ENCODE measurements around the gene RAB17. TPM values are rescaled to one million over a fixed set of nuclear protein-coding genes. Genes with fewer than 3 reads are reported as not detected.

The RAB17 gene
- total RNA-seq, 5 donors from 2014 or later (not counting 1 experiment from before 2014, with no cell fraction given), result 0.32 to 0.73 (median 0.62) TPM; not detected in 2

DNA sequence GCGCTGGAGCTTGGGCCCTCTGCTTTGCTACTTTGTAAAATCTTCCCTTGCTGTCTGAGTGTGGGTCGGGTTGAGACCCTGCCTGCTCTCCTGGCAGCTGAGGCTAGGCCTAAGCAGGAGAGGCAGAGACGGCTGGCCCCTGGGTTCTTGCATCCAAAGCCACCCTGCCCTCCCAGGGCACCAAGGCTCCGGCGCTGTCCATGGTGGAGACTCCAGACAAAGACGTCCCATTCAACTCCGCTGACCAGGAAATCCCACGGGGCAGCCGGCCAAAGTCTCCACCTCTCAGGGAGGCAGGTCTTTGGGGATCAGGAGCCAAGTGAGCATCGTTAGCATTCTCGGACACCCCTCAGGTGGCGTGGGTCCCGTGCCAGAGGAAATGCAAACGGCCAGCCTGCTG, 26.7 kb downstream of the RAB17 start:
- H3K27ac ChIP-seq (ENCODE audit: low read length), result no peak overlapping the region
- peaks cover 13 to 15% of the 10 kb centered on the region in 2 donors for H3K27me3 Mint-ChIP-seq
- H3K27me3 ChIP-seq (replicated peaks in 1 of 2; ENCODE audit: control insufficient read depth in 2 of 2, extremely low read depth in 1 of 2, insufficient read depth in 2 of 2, low read length in 1 of 2), result peaks cover 0 to 44% of the 10 kb centered on the region in 2 experiments
- no peaks in the 10 kb centered on the region for H3K9me3 Mint-ChIP-seq
- WGBS (ENCODE audit: insufficient coverage), result 44% methylated on average over 11 of the region's 14 CpGs
- H3K4me1 Mint-ChIP-seq, result no peaks in the 10 kb centered on the region
- H3K27ac Mint-ChIP-seq, result no peak overlapping the region
- DNase-seq (no peak), ATAC-seq (replicated peaks in 1 of 4) (no peak)
- ChIA-PET CTCF (no interaction called here), POLR2A (no interaction called here)
- no peaks in the 10 kb centered on the region for H3K36me3 Mint-ChIP-seq
- H3K4me3 Mint-ChIP-seq, result no peak overlapping the region
- H3K9me3 ChIP-seq, result no peaks in the 10 kb centered on the region
- no peaks in the 10 kb centered on the region for H3K36me3 ChIP-seq (ENCODE audit: control insufficient read depth in 2 of 2, extremely low read depth in 1 of 2, insufficient read depth in 1 of 2, low read length in 1 of 2)
- no peaks in the 10 kb centered on the region for H3K4me1 ChIP-seq (ENCODE audit: control insufficient read depth in 1 of 2, extremely low read depth in 1 of 2, insufficient read depth in 2 of 2, low read length in 2 of 2)
- no peak overlapping the region for H3K4me3 ChIP-seq (ENCODE audit: control insufficient read depth in 1 of 2, extremely low read depth in 1 of 2, low read length in 1 of 2)

DNA sequence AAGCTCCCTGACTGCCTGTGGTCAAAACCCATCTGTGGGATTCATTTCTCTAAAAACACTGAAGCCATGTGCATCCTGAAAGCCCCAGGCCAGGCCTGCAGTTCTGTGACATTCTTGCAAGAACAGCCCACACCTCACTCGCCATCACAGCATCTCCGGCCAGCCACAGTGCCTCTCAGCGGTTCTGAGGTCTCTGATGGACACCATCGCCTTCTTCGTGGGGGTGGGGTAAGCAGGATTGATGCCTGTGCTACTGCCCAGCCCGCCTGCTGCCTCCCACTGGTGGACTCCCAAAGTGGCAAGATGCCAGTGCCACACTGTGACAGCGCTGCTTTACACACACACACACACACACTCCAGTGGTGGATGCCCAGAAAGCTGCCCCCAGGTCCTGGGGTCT, 29.3 kb downstream of the RAB17 start:
- H3K27ac Mint-ChIP-seq, result no peak overlapping the region
- peaks cover 15 to 20% of the 10 kb centered on the region in 2 donors for H3K27me3 Mint-ChIP-seq
- 79% methylated on average over 3 of the region's 7 CpGs for WGBS (ENCODE audit: insufficient coverage)
- ATAC-seq (replicated peaks in 1 of 4) (no peak), DNase-seq (no peak)
- peaks cover 0 to 6% of the 10 kb centered on the region in 2 experiments for H3K4me1 ChIP-seq (ENCODE audit: control insufficient read depth in 1 of 2, extremely low read depth in 1 of 2, insufficient read depth in 2 of 2, low read length in 2 of 2)
- H3K9me3 Mint-ChIP-seq, result peaks cover 0 to 6% (median under 1%) of the 10 kb centered on the region in 3 donors
- ChIA-PET POLR2A (no interaction called here), CTCF (interaction anchor here in 1 of 2 donors (0.6 kb wide), 1 partner anchor 1037 kb away, joined by 6 read pairs; no protein-coding TSS in a partner anchor)
- no peaks in the 10 kb centered on the region for H3K36me3 ChIP-seq (ENCODE audit: control insufficient read depth in 2 of 2, extremely low read depth in 1 of 2, insufficient read depth in 1 of 2, low read length in 1 of 2)
- peaks cover 0 to 47% of the 10 kb centered on the region in 2 experiments for H3K27me3 ChIP-seq (replicated peaks in 1 of 2; ENCODE audit: control insufficient read depth in 2 of 2, extremely low read depth in 1 of 2, insufficient read depth in 2 of 2, low read length in 1 of 2)
- no peaks in the 10 kb centered on the region for H3K36me3 Mint-ChIP-seq
- H3K27ac ChIP-seq (ENCODE audit: low read length), result no peak overlapping the region
- H3K4me1 Mint-ChIP-seq, result peaks cover 0 to 12% (median 10%) of the 10 kb centered on the region in 3 donors
- H3K4me3 Mint-ChIP-seq, result no peak overlapping the region
- no peak overlapping the region for H3K4me3 ChIP-seq (ENCODE audit: control insufficient read depth in 1 of 2, extremely low read depth in 1 of 2, low read length in 1 of 2)
- H3K9me3 ChIP-seq, result no peaks in the 10 kb centered on the region

DNA sequence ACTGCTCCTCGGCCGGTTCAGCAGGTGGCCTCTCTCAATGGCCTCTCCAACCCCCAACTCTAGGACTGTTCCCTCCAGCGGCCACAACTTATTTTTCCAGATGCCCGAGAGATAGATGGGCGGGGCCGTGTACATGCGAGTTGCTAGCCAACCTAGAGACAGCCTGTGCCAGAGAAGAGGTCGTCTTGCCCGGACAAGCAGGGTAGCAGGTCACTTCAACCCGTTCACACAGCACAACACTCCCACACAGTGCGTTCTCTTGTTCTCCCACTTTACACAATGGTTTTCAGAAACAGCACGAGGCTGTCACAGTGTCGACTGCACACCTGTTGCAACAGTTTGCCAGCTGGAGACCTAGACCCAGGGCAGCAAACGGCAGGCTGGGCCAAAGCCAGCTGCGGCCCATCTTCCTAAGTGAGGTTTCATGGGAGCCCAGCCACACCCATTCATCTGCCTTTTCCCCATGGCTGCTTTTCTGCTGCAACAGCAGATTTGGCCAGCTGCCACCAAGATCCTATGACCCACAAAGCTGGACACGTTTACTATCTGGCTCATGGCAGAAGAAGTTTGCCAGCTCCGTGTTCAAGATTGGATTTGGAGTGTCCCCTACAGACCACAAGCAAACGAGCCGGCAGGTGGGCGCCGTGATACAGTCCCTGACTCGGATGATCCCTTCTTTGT, 31.4 kb downstream of the RAB17 start:
- H3K36me3 Mint-ChIP-seq, result no peaks in the 10 kb centered on the region
- no peak for ATAC-seq (replicated peaks in 1 of 4)
- ChIA-PET POLR2A (no interaction called here), CTCF (interaction anchor here in 1 of 2 donors (0.5 kb wide), 1 partner anchor 122 kb away, joined by 5 read pairs; no protein-coding TSS in a partner anchor)
- no peak for DNase-seq
- no peak overlapping the region for H3K27ac ChIP-seq (ENCODE audit: low read length)
- H3K27ac Mint-ChIP-seq, result no peak overlapping the region
- H3K27me3 Mint-ChIP-seq, result peaks cover 10 to 17% of the 10 kb centered on the region in 2 donors
- H3K4me1 ChIP-seq (ENCODE audit: control insufficient read depth in 1 of 2, extremely low read depth in 1 of 2, insufficient read depth in 2 of 2, low read length in 2 of 2), result peaks cover 0 to 6% of the 10 kb centered on the region in 2 experiments
- no peaks in the 10 kb centered on the region for H3K9me3 ChIP-seq
- no peak overlapping the region for H3K4me3 Mint-ChIP-seq
- H3K36me3 ChIP-seq (ENCODE audit: control insufficient read depth in 2 of 2, extremely low read depth in 1 of 2, insufficient read depth in 1 of 2, low read length in 1 of 2), result no peaks in the 10 kb centered on the region
- WGBS (ENCODE audit: insufficient coverage), result 84% methylated on average over 21 of the region's 22 CpGs
- H3K4me1 Mint-ChIP-seq, result peaks cover 0 to 12% (median 10%) of the 10 kb centered on the region in 3 donors
- H3K4me3 ChIP-seq (ENCODE audit: control insufficient read depth in 1 of 2, extremely low read depth in 1 of 2, low read length in 1 of 2), result no peak overlapping the region
- H3K9me3 Mint-ChIP-seq, result peaks cover 5 to 10% (median 7%) of the 10 kb centered on the region in 3 donors
- H3K27me3 ChIP-seq (replicated peaks in 1 of 2; ENCODE audit: control insufficient read depth in 2 of 2, extremely low read depth in 1 of 2, insufficient read depth in 2 of 2, low read length in 1 of 2), result peaks cover 0 to 40% of the 10 kb centered on the region in 2 experiments

DNA sequence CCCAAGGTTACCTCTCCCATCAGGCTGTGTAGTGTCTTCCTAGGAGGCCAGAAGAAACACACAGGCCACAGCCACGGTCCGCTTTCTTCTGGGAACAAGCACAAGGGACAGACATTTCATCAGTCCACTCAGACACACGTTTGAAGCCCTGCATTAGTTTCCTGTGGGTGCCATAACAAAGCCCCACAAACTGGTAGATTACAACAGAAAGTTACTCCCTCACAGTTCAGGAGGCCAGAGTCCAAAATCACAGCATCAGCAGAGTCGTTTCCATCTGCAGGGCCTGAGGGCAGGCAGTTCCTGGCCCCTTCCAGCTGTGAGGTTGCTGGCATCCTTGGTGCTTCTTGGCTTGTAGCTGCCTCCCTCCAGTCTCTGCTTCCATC, 32.9 kb downstream of the RAB17 start:
- peak overlapping the region; percentile 63 to 65 for H3K27ac Mint-ChIP-seq
- H3K4me3 Mint-ChIP-seq, result peak overlapping the region; percentile 10 to 25 (median 15)
- H3K27me3 Mint-ChIP-seq, result peaks cover 16 to 17% of the 10 kb centered on the region in 2 donors
- H3K27ac ChIP-seq (ENCODE audit: low read length), result no peak overlapping the region
- no peaks in the 10 kb centered on the region for H3K9me3 ChIP-seq
- DNase-seq, result no peak
- no peaks in the 10 kb centered on the region for H3K36me3 Mint-ChIP-seq
- H3K4me1 ChIP-seq (ENCODE audit: control insufficient read depth in 1 of 2, extremely low read depth in 1 of 2, insufficient read depth in 2 of 2, low read length in 2 of 2), result peaks cover 0 to 6% of the 10 kb centered on the region in 2 experiments
- peaks cover 0 to 12% (median 10%) of the 10 kb centered on the region in 3 donors for H3K4me1 Mint-ChIP-seq
- peaks cover 0 to 32% of the 10 kb centered on the region in 2 experiments for H3K27me3 ChIP-seq (replicated peaks in 1 of 2; ENCODE audit: control insufficient read depth in 2 of 2, extremely low read depth in 1 of 2, insufficient read depth in 2 of 2, low read length in 1 of 2)
- ChIA-PET CTCF (interaction anchor here in 1 of 2 donors (1.5 kb wide), 1 partner anchor 14 kb away, joined by 4 read pairs; no protein-coding TSS in a partner anchor), POLR2A (no interaction called here)
- 35% methylated on average over 4 of the region's 4 CpGs for WGBS (ENCODE audit: insufficient coverage)
- peak in 1 of 4 experiments; percentile 9 for ATAC-seq (replicated peaks in 1 of 4)
- no peak overlapping the region for H3K4me3 ChIP-seq (ENCODE audit: control insufficient read depth in 1 of 2, extremely low read depth in 1 of 2, low read length in 1 of 2)
- H3K36me3 ChIP-seq (ENCODE audit: control insufficient read depth in 2 of 2, extremely low read depth in 1 of 2, insufficient read depth in 1 of 2, low read length in 1 of 2), result no peaks in the 10 kb centered on the region
- peaks cover 5 to 10% (median 7%) of the 10 kb centered on the region in 3 donors for H3K9me3 Mint-ChIP-seq

DNA sequence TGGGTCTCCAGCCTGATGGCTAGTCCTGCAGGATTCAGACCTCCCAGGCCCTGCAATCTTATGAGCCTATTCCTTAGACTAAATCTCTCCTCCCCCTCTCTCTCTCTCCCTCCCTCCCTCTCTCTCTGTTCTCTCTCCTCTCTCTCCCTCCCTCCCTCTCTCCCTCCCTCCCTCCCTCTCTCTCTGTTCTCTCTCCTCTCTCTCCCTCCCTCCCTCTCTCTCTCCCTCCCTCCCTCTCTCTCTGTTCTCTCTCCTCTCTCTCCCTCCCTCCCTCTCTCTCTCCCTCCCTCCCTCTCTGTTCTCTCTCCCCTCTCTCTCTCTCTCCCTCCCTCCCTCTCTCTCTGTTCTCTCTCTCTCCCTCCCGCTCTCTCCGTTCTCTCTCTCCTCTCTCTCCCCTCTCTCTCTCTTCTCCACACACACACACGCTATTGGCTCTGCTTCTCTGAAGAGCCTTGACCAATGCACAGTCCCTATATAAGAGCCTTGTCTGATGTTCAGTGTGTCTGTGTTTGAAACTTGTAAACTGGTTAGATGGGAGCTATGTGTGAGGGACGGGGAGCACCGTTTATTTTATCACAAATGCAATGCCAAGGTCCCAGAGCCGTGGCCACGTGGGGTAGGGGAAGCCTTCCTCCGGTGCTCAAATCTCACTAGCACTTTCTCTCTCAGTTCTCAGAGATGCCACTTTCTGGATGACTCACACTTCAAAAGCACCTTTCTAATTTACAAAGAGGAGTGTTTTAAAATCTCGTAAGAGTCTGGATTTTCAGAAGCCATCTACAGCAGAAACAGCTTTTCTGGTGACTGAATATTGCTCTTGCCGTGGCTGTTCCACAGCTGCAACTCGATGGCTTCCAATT, 33.5 kb downstream of the RAB17 start:
- peak overlapping the region; percentile 10 to 25 (median 15) for H3K4me3 Mint-ChIP-seq

DNA sequence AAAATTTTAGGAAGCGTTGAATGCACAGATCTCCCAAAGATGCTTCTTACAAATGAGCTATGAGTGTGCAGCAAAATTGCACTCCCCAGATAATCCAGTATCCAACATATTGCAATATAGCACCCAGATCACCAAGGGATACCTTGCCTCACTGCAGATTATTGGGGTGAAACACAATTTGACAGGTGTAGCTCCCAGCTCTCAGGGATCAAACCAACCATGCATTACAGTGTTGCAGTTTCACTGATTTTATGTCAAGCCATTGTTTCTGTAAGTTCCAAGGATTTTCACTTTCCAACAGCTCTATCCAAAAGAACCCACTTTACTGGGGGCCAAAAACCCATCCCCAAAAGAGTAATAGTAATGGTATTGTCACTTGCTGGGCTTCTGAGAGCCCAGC, 35.0 kb downstream of the RAB17 start:
- Histone ChIP-seq H3K4me3 (ENCODE audit: control insufficient read depth in 1 of 2, extremely low read depth in 1 of 2, low read length in 1 of 2) (no peak overlapping the region), H3K4me1 (ENCODE audit: control insufficient read depth in 1 of 2, extremely low read depth in 1 of 2, insufficient read depth in 2 of 2, low read length in 2 of 2) (peaks cover 0 to 6% of the 10 kb centered on the region in 2 experiments), H3K9me3 (no peaks in the 10 kb centered on the region), H3K36me3 (ENCODE audit: control insufficient read depth in 2 of 2, extremely low read depth in 1 of 2, insufficient read depth in 1 of 2, low read length in 1 of 2) (no peaks in the 10 kb centered on the region), H3K27ac (ENCODE audit: low read length) (no peak overlapping the region), H3K27me3 (replicated peaks in 1 of 2; ENCODE audit: control insufficient read depth in 2 of 2, extremely low read depth in 1 of 2, insufficient read depth in 2 of 2, low read length in 1 of 2) (peaks cover 0 to 27% of the 10 kb centered on the region in 2 experiments)
- Mint-ChIP-seq H3K9me3 (peaks cover 5 to 10% (median 7%) of the 10 kb centered on the region in 3 donors), H3K4me1 (peaks cover 0 to 12% (median 10%) of the 10 kb centered on the region in 3 donors), H3K36me3 (no peaks in the 10 kb centered on the region), H3K4me3 (no peak overlapping the region), H3K27me3 (peaks cover 14 to 17% of the 10 kb centered on the region in 2 donors), H3K27ac (no peak overlapping the region)
- ChIA-PET CTCF (interaction anchor here in 1 of 2 donors (0.9 kb wide), 1 partner anchor 43 kb away, joined by 3 read pairs; no protein-coding TSS in a partner anchor), POLR2A (no interaction called here)
- DNase-seq (no peak), ATAC-seq (replicated peaks in 1 of 4) (no peak)
- WGBS (ENCODE audit: insufficient coverage), result no CpG with 5 or more reads among the region's 1 CpG

More for the DNA sequence above, 33.5 kb downstream of the RAB17 start:
- Histone ChIP-seq H3K36me3 (ENCODE audit: control insufficient read depth in 2 of 2, extremely low read depth in 1 of 2, insufficient read depth in 1 of 2, low read length in 1 of 2) (no peaks in the 10 kb centered on the region), H3K27ac (ENCODE audit: low read length) (no peak overlapping the region), H3K27me3 (replicated peaks in 1 of 2; ENCODE audit: control insufficient read depth in 2 of 2, extremely low read depth in 1 of 2, insufficient read depth in 2 of 2, low read length in 1 of 2) (peaks cover 0 to 32% of the 10 kb centered on the region in 2 experiments), H3K4me1 (ENCODE audit: control insufficient read depth in 1 of 2, extremely low read depth in 1 of 2, insufficient read depth in 2 of 2, low read length in 2 of 2) (peaks cover 0 to 6% of the 10 kb centered on the region in 2 experiments), H3K4me3 (ENCODE audit: control insufficient read depth in 1 of 2, extremely low read depth in 1 of 2, low read length in 1 of 2) (no peak overlapping the region), H3K9me3 (no peaks in the 10 kb centered on the region)
- POLR2A ChIA-PET, result no interaction called here
- H3K27ac Mint-ChIP-seq, result peak overlapping the region; percentile 63 to 65
- CTCF ChIA-PET, result interaction anchor here in 1 of 2 donors (1.5 kb wide), 1 partner anchor 15 kb away, joined by 4 read pairs; no protein-coding TSS in a partner anchor
- peaks cover 5 to 10% (median 7%) of the 10 kb centered on the region in 3 donors for H3K9me3 Mint-ChIP-seq
- WGBS (ENCODE audit: insufficient coverage), result 0% methylated on average over 2 of the region's 11 CpGs
- H3K4me1 Mint-ChIP-seq, result peaks cover 0 to 12% (median 10%) of the 10 kb centered on the region in 3 donors
- DNase-seq, result peak in 1 of 35 experiments; percentile 13
- no peaks in the 10 kb centered on the region for H3K36me3 Mint-ChIP-seq
- peaks cover 14 to 17% of the 10 kb centered on the region in 2 donors for H3K27me3 Mint-ChIP-seq
- peak; percentile 46 to 83 (median 67) for ATAC-seq (replicated peaks in 1 of 4)

Data from T-cell (primary cell).